NCI-H82 treated with DMSO at 0.1 percent for 48 hours (cell line): ENCODE measurements around the gene POF1B.
A peak's percentile ranks its signal among the peaks of the same experiment; 100 is the strongest.
"Not testable (repeated sequence)": the region's sequence is repeated elsewhere in the genome, so short reads cannot be mapped to it uniquely, and the experiment has no call there.

Experiments
- DNase-seq: peaks from one replicate; lab custom pipeline; 2025; ENCODE audit not compliant: unreplicated experiment; lab: John Stamatoyannopoulos, UW

The POF1B gene, protein sequence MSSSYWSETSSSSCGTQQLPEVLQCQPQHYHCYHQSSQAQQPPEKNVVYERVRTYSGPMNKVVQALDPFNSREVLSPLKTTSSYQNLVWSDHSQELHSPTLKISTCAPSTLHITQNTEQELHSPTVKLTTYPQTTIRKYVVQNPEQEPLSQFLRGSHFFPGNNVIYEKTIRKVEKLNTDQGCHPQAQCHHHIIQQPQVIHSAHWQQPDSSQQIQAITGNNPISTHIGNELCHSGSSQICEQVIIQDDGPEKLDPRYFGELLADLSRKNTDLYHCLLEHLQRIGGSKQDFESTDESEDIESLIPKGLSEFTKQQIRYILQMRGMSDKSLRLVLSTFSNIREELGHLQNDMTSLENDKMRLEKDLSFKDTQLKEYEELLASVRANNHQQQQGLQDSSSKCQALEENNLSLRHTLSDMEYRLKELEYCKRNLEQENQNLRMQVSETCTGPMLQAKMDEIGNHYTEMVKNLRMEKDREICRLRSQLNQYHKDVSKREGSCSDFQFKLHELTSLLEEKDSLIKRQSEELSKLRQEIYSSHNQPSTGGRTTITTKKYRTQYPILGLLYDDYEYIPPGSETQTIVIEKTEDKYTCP

DNA sequence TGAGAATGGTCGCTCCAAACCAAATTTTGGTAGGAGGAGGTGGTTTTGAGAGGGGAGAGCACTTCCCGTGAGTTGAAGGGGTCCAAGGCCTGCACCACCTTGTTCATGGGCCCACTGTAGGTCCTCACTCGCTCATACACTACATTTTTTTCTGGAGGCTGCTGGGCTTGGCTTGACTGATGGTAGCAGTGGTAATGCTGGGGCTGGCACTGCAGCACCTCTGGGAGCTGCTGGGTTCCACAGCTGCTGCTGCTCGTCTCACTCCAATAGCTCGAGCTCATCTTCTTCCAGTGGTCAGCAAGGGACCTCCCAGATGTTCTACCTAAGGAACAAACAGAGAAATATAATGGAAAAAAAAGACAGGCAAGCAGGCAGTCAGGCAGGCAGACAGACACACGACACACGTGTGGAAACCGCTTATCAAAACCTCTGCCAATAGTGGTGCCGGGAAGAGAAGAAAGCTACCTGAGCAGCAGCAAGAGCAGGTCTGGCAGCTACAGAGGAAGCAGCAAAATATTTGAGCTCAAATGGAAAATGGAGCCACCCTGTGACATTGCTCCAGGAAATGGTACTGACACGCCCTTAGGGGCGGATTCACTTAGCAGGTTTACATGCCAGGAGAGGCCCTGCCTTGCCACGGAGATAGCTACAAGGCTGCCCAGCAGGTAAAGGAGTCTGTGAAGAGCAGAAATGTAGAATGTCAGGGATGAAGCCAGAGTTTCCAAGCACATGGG lies at the start of gene POF1B:
TSS of gene POF1B (minus strand) at position 492 of the 734 bp plus-strand sequence. CDS start at position 281, 211 bp downstream.
- no peak for DNase-seq

DNA sequence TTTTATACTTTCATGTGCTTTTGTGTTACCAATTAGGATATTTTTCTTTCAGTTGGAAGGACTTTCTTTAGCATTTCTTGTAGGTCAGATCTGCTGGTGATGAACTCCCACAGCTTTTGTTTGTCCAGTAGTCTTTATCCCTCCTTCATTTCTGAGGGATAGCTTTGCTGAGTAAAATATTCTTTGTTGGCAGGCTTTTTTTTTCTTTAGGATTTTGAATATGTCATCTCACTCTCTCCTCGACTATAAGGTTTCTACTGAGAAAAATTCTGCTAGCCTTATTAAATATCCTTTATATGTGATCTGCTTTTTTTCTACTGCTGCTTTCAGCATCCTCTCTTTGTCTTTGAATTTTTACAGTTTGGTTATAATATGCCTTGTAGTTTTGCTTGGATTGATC lies 49.6 kb upstream of the POF1B start:
- DNase-seq: no peak

DNA sequence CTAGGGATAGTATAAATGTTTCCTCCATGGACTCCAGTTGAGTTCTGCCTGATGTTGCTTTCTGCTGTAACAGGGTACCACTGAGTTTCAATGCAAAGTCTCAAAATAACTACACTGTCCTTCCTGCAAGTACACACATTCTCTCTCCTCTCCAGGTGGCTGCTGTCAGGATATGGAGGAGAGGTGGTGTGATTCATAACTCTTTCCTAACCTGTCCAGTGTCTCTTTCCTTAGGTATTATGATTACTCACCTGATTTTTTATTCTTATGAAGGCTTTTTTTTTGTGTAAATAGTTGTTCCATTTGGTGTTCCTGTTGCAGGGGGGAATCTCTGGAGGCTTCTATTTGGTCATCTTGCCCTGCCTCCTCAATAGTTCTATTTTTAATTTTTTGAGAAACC lies 39.8 kb upstream of the POF1B start:
- DNase-seq: no peak

DNA sequence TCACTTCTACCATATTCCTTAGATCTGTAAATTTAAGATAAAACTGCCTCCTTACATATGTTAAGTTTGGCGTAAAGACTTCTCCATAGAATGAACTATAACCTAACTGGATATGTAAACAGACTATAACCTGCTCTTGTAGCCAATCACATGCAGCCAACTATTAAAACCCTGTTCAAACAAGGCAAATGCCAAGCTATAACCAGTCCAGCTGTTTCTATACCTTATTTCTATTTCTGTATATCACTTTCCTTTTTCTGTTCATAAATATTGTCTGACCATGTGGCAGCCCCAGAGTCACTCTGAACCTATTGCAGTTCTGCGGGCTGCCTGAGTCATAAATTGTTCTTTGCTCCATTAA lies 12.4 kb upstream of the POF1B start:
- no peak for DNase-seq

DNA sequence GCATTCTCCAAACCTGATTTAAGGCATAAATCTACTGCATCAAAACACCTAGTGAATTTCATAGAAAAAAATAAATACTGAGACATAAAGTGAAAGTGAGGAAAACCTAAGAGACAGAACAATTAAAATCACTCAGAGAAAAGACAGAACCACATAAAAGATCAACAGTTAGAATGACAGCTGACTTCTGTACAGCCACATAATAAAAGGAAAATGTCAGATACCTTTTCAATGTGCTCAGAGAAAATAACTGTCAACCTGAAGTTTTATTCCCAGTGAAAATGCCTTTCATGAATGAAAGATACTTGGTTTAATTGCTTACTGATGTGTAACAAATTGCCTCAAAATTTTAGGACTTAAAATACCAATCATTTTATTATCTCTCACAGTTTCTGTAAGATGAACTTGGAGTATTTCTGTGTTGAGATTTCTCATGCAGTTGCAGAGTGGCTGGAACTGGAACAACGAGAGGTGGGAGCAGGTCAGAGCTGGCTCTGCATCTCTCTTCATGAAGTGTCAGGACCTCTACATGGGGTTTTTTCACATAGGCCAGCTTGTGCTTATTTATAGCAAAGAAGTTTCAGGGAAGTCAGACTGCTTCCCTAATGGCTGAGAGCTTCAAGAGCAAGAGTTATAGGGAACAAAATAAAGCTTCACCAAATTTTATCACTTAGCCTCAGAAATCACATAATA lies 11.9 kb upstream of the POF1B start:
- DNase-seq: no peak

DNA sequence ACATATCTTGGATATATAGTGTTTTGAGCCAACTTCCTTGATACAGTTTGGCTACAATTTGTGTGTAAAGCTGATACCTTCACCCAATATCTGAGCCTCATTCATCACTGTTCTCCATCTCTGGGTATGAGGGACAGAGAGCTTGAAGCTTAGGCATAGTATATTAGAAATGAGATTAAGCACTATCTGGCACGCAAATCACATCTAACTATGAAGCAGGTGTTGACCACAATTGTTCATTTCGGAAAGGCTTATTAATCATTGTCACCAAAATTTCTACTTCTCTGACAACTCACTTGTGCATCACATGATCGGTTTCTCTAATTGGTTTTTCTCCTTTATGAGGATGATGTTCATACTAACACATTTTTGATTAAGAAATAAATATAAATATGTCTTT lies 2.1 kb upstream of the POF1B start:
- no peak for DNase-seq

DNA sequence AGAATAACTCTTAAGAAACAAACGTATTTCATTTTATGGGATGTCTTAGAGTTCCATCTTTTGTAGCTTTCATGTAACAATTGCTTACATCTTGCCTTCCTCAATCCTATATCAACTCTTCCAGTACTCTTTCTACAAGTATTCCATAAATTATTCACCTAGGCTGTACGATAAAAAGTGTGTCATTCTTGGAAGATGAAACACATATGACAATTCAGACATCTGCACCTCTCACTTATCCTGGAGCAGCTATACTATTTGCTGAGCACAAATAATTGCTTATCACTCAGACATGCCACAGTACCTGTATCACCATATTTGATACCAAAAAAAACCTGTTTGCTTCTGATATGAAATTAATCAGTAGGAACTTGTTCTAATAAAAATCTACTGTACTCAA lies 1.0 kb downstream of the POF1B start:
- DNase-seq: no peak

DNA sequence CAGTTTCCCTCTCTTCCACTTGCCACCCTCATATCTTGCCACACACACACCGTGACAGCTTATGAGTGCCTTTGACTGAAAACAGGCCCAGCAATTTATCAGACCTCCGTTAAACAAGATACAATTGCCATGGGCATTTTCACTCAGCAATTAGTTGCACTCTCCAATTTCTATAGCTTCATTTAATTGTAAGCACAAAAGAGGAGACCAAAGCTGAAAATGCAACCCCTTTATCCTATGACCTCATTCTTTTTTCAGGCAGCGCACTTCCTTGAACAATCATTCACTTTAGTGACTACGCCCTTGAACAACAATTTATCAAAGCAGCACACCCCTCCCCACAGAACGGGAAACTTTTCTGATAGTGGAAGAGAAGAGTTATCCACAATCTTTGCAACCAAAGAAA lies 4.1 kb downstream of the POF1B start:
- no peak for DNase-seq

DNA sequence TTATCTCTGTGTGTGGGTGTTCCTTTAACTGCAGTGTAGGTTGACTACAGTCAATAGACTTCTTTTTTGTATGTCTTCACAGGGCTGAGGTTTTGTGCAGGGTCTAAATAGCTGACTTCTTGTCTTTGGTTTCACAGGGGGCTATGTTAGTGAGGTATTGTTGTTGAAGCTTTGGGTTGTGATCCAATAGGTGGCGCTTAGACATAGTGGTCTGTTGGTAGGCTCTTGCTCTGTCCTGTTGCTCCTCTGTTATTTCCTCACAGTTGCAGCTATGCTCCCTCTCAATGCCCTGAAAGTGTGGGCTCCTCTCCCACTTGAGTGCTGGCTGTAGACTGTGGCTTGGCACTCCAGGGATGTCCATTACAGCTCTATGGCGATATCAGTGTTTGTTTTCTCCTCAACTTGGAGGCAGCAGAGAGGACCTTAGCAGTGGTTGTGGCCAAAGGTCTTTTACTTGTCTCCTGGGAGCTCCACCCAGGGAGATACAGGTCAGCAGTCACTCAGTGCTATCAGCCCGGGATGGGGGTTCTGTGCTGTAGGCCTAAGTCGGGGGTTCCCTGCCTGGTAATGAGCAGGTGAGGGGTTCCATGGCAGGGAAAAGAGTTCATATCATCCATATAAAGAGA lies 14.0 kb downstream of the POF1B start:
- no peak for DNase-seq

DNA sequence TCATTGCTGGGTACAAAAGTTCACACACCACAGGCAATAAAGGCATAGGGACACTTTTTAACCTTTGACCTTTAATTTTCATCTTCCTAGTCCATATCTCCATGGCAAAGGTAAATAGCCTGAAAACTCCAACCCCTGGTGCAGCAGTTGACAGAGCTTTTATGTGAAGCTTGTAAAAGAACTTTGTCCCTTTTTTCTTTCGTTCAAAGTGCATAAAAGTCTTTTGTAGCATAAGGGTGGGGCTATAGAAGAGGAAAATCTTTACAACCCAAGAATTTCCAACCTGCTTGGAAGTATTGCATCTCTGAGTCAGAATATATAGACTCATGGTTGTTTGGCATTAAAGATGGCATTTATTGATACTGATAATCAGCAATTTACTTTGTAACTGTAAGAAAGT lies 20.4 kb downstream of the POF1B start:
- no peak for DNase-seq

DNA sequence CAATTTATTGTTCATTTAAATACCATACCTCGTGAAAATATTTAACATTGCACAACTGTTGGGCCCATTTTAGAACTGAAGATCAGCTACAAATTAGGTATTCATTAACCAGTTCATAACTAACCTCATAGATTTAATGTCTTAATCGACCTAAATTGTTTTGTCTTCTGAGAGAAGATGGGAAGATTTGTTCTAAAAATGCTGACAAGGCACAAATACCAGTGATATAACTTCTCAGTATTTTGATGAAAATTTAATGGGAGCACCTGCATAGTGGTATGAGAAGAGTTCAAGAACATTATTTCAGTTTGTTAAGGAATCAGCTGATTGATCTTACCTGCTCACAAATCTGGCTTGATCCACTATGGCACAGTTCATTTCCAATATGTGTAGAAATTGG lies 33.9 kb downstream of the POF1B start:
- DNase-seq: no peak

DNA sequence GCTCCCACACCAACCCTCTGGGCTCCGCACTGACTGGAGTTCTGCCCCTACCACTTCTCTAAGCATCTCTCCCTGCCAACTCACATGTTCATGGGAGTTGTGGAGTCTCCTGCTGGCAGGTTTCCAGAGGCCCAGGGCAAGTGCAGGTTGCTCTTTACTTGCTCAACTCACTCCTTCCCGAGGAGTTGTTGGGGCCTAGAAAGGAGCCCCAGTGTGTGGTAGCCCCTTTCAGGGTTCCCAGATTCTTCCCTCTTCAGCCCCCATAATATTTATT lies 52.5 kb downstream of the POF1B start:
- DNase-seq: no peak

DNA sequence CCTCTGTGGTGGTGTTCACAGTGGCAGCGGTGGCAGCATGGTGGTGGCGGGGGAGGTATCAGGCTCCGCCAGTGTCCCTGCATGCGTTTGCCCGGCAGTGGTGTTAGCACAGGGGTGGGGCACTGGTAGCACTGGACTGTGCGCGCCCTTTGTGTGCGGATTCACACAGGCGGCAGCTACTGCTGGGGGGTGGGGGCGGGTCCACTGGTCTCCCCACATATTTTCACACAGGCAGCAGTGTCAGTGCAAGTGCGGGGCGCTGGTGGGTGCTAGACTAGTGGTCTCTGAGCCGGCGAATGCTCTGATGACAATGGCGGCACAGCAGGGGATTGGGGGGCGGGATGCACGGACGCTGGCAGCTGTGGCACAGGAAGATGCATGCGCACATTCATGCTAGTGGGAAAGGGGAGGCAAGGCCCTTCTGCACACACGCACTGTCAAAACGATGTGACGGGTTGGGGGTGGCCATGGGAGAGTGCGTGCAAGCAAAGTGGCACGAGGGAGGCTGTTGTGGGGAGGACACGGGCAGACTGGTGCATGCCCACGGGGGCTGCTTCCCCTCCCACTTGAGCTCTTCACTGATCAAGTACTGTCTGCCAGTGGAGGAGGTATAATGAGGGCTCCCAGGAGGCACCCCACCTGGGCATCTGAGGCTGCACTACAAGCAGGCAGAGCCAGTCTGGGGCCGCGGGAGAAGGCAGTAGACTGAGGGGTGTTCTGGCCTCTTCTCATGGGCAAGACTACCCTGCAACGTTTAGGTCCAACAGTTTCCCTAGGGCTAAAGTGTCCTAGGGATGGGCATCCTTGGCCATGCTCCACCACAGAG lies 53.0 kb downstream of the POF1B start:
- DNase-seq: no peak

DNA sequence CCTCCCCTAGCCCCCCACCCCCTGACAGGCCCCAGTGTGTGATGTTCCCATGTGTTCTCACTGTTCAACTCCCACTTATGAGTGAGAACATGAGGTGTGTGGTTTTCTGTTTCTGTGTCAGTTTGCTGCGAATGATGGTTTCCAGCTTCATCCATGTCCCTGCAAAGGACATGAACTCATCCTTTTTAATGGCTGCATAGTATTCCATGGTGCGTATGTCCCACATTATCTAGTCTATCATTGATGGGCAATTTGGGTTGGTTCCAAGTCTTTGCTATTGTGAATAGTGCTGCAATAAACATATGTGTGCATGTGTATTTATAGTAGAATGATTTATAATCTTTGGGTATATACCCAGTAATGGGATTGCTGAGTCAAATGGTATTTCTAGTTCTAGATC lies 68.1 kb downstream of the POF1B start:
- not testable (repeated sequence) for DNase-seq

DNA sequence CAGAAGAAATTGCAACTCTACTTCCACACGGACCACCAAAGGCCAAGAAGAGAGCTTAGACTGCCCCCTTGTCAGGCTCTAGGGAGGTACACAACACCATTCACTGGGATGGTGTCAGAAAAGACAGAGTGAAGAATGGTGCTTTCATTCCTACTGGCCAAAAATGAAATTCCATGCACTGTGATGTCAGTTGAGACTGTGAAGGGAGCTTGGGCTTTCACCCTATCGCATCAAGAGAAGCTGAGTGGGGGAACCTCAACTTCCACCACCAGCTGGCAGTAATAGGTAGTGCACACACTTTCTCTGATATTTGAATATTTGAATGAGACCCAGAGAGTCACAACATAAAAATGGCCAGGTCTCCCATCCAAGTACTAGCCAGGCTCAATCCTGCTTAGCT lies 69.7 kb downstream of the POF1B start:
- no peak for DNase-seq

DNA sequence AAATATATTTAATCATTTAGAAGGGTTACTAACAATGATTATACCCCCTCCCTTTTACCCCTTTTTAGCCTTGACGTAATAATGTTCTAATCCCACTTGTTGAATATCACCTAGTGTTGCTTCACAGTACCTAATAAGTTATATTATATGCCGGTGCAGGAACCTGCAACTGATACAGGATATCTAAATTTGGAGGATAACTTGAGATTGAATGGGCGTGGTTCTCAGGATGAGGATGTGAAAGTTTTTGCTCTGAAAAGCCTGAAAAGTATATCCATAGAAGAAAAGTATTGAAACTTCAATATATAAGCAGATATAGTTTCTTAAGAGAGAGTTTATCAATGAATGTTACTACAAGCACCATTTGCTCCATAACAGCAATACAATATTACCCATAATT lies 75.9 kb downstream of the POF1B start:
- no peak for DNase-seq

DNA sequence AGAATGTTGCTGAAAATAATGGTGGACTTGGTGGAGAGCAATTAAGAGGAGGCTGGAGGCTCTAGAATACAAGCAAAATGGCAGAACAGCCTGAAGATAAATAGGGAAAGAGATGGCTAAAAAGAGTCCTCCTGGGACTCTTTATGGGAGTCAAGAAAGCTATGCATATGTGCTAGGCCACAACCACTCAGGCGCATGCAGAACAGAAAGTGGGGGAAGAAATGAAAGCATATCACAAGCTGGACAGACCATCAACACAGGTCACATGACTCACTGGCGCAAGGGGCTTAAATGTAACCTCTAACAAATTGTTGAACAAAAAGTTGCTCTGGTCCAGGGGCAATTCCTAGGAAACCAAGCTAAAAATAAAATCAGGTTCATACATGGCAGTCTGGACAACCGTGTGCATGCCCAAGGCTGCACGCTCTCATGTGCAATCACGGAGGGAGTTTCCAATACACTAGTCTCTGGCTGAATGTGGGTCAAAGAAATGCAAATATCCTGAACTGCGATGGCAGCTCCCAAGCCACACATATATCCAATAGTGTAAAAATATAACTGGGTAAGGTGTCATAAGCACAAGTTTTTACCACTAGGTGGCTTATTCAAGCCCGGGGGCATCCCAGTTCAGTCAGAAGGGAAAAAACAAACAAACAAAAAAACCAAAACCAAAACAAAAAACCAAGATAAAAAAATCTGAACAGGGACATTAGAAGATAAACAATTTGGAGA lies 90.3 kb downstream of the POF1B start:
- no peak for DNase-seq

DNA sequence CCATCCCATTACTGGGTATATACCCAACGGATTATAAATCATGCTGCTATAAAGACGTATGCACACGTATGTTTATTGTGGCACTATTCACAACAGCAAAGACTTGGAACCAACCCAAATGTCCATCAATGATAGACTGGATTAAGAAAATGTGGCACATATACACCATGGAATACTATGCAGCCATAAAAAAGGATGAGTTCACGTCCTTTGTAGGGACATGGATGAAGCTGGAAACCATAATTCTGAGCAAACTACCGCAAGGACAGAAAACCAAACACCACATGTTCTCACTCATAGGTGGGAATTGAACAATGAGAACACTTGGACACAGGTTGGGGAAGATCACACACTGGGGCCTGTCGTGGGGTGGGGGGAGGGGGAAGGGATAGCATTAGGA lies 94.2 kb downstream of the POF1B start:
- not testable (repeated sequence) for DNase-seq

DNA sequence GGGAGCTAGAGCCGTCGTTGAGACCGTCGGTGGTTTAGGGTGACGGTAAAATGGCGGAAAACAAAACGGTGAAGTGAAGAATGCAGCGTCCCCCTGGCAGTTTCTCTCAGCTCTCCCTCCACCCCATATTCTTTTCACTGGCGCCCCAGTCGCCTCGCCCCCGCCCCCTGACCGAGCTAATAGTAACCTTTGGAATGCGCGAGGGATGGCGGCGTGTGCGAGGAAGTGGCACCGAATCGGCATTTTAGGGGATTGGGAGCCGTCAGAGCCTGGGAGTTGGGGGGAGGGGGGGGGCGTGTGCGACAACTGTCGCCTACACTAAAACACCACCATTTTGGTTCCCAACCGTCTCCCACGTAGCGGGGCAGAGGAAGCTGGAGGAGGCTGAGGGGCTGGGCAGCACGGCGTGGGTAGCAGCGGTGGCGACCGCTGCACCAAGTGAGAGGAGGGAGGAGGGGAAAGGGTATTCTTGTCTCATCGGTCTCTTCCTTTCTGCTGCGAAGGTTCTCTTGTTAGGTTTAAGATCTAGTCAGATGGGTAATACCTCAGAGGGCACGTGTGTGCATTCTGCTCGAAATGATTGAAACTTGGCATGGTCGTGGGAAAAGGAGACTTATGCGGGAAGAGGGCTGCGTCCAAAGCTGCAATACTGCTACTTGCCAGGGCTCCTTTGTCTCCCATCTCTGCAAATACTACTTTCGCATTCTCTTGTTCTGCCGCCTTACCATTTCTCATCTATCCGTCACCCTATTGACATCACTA lies 134.8 kb downstream of the POF1B start:
- DNase-seq: peak; percentile 32
